Skeletal muscle satellite cell (primary cell): ENCODE results near the gene CYP3A7.
"Not testable (repeated sequence)": the region's sequence is repeated elsewhere in the genome, so short reads cannot be mapped to it uniquely, and the experiment has no call there.

Experiments
- H3K27me3 ChIP-seq: 2 replicates; pipeline ENCODE4 v1.7.0; 2013; ENCODE audit warnings: low read length; ENCODE audit not compliant: control insufficient read depth, insufficient read depth
- H3K36me3 ChIP-seq: 2 replicates; pipeline ENCODE4 v1.7.0; 2013; ENCODE audit warnings: mild to moderate bottlenecking, control low read depth, low read length; ENCODE audit not compliant: insufficient read depth
- H3K4me1 ChIP-seq: 2 replicates; pipeline ENCODE4 v1.7.0; 2013; ENCODE audit warnings: low read length; ENCODE audit not compliant: control insufficient read depth, insufficient read depth
- H3K4me2 ChIP-seq: 2 replicates; pipeline ENCODE4 v1.7.0; 2013; ENCODE audit warnings: mild to moderate bottlenecking, low read length
- H3K4me3 ChIP-seq: 2 replicates; pipeline ENCODE4 v1.7.0; 2013; ENCODE audit warnings: low read length
- H3K9ac ChIP-seq: 2 replicates; pipeline ENCODE4 v1.7.0; 2013; ENCODE audit warnings: mild to moderate bottlenecking, low read depth, low read length, moderate library complexity
- H3K9me3 ChIP-seq: replicated peaks from 2 replicates; pipeline ENCODE4 v1.7.0; 2013; ENCODE audit warnings: mild to moderate bottlenecking, control low read depth, low read length

Gene CYP3A7

DNA sequence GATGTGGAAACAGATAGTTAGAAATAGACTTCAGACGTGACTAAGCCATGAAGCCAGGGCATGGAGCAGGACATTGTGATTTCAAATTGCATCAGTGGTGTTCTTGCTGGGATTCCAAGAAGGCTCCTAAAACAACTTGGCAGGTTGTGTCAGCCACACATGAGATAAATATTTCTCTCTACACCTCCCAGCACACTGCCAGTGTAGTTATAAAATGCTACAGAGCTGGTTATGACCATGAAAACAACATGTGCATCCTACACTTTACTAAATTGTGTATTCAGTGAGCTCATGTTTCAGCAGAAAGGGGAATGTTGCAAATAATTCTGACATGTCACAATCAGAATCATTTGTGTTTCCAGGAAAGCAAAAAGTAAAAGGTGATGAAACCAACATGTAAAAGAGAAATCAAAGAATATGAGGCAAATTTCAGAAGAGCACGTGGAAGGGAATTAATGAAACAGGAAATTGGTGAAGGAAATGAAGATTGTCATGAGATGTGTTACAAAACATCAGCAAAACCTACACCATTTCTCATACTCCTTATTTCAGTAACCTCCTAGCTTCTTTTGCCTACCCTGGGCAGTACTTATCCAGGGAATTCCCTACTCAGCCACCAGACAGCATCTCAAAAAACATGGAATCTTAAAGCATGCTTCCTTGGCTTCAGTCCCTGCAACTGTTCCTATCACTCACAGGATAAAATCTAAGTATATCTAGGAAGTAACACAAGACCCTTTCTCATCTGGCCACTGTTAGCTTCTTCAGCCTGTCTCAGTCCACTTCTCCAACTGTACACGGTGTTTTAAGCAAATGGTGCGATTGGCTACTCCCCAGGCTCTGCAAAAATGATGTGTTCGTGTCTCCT is 5.8 kb upstream of the CYP3A7 start:
- H3K27me3 ChIP-seq, result peaks cover 9% of the 10 kb centered on the region

DNA sequence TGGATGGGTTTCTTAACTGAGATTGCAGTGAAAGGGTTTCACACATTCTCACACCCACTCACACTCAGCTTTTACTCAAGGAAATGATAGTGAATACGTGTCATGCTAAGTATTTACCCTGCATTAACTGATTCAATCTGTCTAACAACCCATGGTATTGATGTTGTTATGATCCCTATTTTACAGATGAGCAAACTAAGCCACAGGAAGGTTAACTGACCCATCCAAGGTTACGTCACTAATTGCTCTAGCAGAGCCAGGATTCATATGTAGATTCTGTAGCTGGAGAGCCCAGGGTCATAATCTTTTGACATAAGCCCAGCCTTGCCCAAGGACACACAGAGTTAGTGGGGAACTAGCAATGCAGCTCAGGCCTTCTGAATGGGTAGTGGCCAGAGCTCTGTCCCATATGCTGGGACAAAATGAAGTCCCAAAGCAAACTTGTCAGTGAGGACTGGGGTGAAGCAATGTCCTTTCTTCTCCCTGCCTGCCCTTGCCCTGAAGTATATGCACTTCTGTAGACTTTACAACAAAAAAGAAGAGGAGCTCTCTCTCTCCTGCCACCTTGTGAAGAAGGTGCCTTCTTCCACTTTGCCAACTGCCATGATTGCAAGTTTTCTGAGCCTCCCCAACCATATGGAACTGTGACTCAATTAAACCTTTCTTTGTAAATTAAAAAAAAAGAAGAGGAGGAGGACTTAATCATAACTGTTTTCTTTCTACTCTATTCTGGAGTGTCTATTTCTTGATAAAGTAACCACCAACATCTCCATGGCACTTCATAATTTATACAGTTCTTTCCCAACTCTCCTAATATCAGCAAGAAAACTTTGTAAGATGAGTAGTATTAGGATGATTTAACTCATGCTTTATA is 4.9 kb upstream of the CYP3A7 start:
- H3K4me3 ChIP-seq, result no peak overlapping the region
- peaks cover 13% of the 10 kb centered on the region for H3K27me3 ChIP-seq
- peaks cover 11% of the 10 kb centered on the region for H3K4me1 ChIP-seq
- H3K36me3 ChIP-seq, result no peaks in the 10 kb centered on the region
- no peaks in the 10 kb centered on the region for H3K9me3 ChIP-seq
- H3K4me2 ChIP-seq, result no peak overlapping the region
- H3K9ac ChIP-seq, result no peak overlapping the region

More for the DNA sequence above, 5.8 kb upstream of the CYP3A7 start:
- Histone ChIP-seq H3K36me3 (no peaks in the 10 kb centered on the region), H3K4me2 (no peak overlapping the region), H3K9ac (no peak overlapping the region), H3K4me3 (no peak overlapping the region), H3K9me3 (no peaks in the 10 kb centered on the region), H3K4me1 (peaks cover 11% of the 10 kb centered on the region)

DNA sequence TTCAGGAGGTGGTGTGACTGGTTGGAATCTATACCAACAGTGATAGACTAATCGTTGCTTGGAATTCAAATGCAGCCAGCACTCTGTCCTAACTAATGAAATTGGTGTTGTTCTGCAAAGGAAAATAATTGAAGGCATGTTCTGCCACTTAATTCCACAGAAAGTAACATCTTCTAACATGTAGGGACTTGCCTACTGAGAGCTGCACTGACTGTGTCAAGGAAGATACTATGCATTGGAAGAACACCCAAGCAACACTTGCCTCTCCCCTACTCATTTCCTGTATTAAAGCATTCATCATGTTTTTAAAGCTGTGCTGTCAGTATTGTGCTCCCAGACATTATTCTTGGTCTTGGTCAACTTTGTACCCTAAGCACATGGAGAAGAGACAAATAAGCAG is 2.7 kb upstream of the CYP3A7 start:
- Histone ChIP-seq H3K36me3 (no peaks in the 10 kb centered on the region), H3K27me3 (peaks cover 18% of the 10 kb centered on the region), H3K9me3 (no peaks in the 10 kb centered on the region), H3K4me3 (no peak overlapping the region), H3K4me1 (peaks cover 11% of the 10 kb centered on the region), H3K9ac (no peak overlapping the region), H3K4me2 (no peak overlapping the region)

DNA sequence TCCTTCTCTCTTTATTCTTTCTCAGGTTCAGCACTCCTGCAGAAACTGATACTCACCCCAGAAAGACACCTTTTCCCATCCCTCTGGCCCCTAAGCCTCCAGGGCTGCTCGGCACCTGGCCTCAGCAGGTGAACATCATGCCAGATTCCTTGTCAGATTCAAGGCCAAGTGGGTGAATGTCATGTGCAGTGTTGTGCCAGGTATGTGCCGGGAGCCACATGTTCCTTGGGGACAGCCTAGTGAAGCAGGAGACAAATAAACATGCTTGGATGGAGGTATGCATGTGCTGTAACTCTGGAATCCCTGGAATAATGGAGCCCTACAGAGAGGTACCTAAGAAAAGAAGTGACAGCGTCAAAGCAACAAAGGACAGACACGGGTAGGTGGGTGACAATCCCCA is 1.7 kb upstream of the CYP3A7 start:
- H3K9me3 ChIP-seq, H3K36me3 ChIP-seq, H3K4me3 ChIP-seq, H3K9ac ChIP-seq, H3K4me2 ChIP-seq: not testable (repeated sequence)
- peaks cover 11% of the 10 kb centered on the region for H3K4me1 ChIP-seq
- H3K27me3 ChIP-seq, result peaks cover 22% of the 10 kb centered on the region

GRCh38 chr7:99733448-99733847 is 1.5 kb downstream of the CYP3A7 start:
- Histone ChIP-seq H3K36me3 (no peaks in the 10 kb centered on the region), H3K4me1 (no peaks in the 10 kb centered on the region), H3K4me2 (no peak overlapping the region), H3K27me3 (peaks cover 23% of the 10 kb centered on the region), H3K9me3 (no peaks in the 10 kb centered on the region), H3K4me3 (no peak overlapping the region), H3K9ac (no peak overlapping the region)

DNA sequence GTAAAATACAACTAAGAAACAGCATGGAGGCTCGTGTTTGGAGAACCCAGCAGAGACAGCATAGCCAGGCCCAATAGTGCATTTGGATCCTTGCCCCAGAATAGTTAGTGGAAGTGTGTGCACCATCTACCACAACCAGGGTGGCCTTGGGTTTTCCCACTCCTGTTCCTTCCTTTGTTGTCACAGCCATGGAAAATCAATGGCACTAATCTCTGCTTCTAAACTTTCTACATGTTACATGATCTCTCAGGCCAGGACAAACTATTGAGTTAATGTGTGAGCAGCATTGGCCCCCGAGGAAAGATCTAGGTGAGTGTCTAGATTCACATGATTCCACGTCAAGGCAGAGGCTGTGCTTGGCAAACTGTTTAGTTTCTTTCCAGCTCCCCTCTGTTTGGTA is 2.0 kb downstream of the CYP3A7 start:
- no peak overlapping the region for H3K4me3 ChIP-seq
- H3K4me1 ChIP-seq, result no peaks in the 10 kb centered on the region
- peaks cover 23% of the 10 kb centered on the region for H3K27me3 ChIP-seq
- H3K9ac ChIP-seq, result no peak overlapping the region
- H3K4me2 ChIP-seq, result no peak overlapping the region
- no peaks in the 10 kb centered on the region for H3K36me3 ChIP-seq
- H3K9me3 ChIP-seq, result no peaks in the 10 kb centered on the region

- no peak overlapping the region for H3K9ac ChIP-seq
- H3K27me3 ChIP-seq, result peaks cover 25% of the 10 kb centered on the region
- H3K4me3 ChIP-seq, result no peak overlapping the region
- H3K4me2 ChIP-seq, result no peak overlapping the region
- no peaks in the 10 kb centered on the region for H3K36me3 ChIP-seq
- H3K4me1 ChIP-seq, result no peaks in the 10 kb centered on the region
- H3K9me3 ChIP-seq, result no peaks in the 10 kb centered on the region
These were observed 3.2 kb downstream of the CYP3A7 start for GRCh38 chr7:99731638-99732374.

- no peak overlapping the region for H3K4me2 ChIP-seq
- H3K9me3 ChIP-seq, result no peaks in the 10 kb centered on the region
- H3K36me3 ChIP-seq, result no peaks in the 10 kb centered on the region
- no peak overlapping the region for H3K4me3 ChIP-seq
- H3K4me1 ChIP-seq, result no peaks in the 10 kb centered on the region
- peaks cover 25% of the 10 kb centered on the region for H3K27me3 ChIP-seq
- no peak overlapping the region for H3K9ac ChIP-seq
These were observed 4.0 kb downstream of the CYP3A7 start for GRCh38 chr7:99730992-99731391.

DNA sequence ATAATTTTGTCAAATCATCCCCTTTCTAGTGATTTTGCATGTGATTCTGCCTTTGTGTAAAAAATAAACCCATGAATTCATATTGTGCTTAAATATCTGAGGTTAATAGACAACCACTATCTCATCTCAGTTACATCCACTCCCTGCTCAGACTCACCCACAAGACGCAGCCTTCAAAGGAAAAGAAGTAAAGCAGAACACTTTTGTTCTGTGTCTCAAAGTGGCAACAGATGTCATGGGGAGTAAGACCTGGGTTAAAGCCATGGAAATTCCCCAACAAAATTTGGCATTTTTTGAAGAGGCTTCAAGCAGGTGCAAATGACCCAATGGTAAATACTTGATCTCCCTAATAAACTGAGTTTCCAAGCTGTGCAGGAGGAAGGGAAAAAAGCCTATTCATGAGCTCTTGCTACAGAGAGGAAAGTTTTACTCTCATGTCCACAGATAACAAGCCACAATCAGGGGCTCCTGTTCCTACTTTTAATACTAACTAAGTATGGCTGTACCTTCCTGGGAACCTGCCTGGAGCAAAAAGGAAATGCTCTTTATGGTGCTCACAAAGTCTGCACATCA is 4.7 kb downstream of the CYP3A7 start:
- H3K9ac ChIP-seq, result no peak overlapping the region
- no peaks in the 10 kb centered on the region for H3K9me3 ChIP-seq
- peaks cover 22% of the 10 kb centered on the region for H3K27me3 ChIP-seq
- no peaks in the 10 kb centered on the region for H3K4me1 ChIP-seq
- H3K4me2 ChIP-seq, result no peak overlapping the region
- no peak overlapping the region for H3K4me3 ChIP-seq
- no peaks in the 10 kb centered on the region for H3K36me3 ChIP-seq

- H3K9me3 ChIP-seq, result no peaks in the 10 kb centered on the region
- no peaks in the 10 kb centered on the region for H3K36me3 ChIP-seq
- H3K4me3 ChIP-seq, result no peak overlapping the region
- peaks cover 24% of the 10 kb centered on the region for H3K27me3 ChIP-seq
- H3K9ac ChIP-seq, result no peak overlapping the region
- no peaks in the 10 kb centered on the region for H3K4me1 ChIP-seq
- H3K4me2 ChIP-seq, result no peak overlapping the region
These were observed 5.3 kb downstream of the CYP3A7 start for GRCh38 chr7:99729486-99730237.
